Ascending aorta (tissue), 2 donors: ENCODE measurements around the gene STARD13. TPM values are rescaled to one million over a fixed set of nuclear protein-coding genes. Genes with fewer than 3 reads are reported as not detected.

Experiments
- DNase-seq, 2 donors: peaks; one replicate each; pipeline ENCODE4 v3.0.0-alpha.2; 2019; ENCODE audit warnings: low spot score in 2 of 2
- H3K27ac ChIP-seq, 2 donors: fragments of 200-600 bp; sonication (generic); one replicate each; pipeline ENCODE4 v1.5.1; 2016 to 2017; ENCODE audit warnings: mild to moderate bottlenecking in 1 of 2
- H3K27me3 ChIP-seq: fragments of 200-600 bp; sonication (generic); one replicate; pipeline ENCODE4 v1.5.1; 2017
- H3K36me3 ChIP-seq, 2 donors: fragments of 200-600 bp; sonication (generic); one replicate each; pipeline ENCODE4 v1.5.1; 2016
- H3K4me1 ChIP-seq, 2 donors: fragments of 200-600 bp; sonication (generic); one replicate each; pipeline ENCODE4 v1.5.1; 2016 to 2017; ENCODE audit warnings: mild to moderate bottlenecking in 1 of 2
- H3K4me3 ChIP-seq, 2 donors: fragments of 200-600 bp; sonication (generic); one replicate each; pipeline ENCODE4 v1.5.1; 2016 to 2017; ENCODE audit warnings: mild to moderate bottlenecking in 1 of 2
- H3K9me3 ChIP-seq, 2 donors: fragments of 200-600 bp; sonication (generic); one replicate each; pipeline ENCODE4 v1.5.1; 2016
- CTCF ChIP-seq, 3 experiments: fragments of 200-600 bp in 2 of 3; fragments of 450-650 bp in 1 of 3; sonication (generic) in 2 of 3; IDR thresholded peaks; one replicate each; pipeline ENCODE4 v1.5.1; 2016 to 2019; ENCODE audit warnings: antibody characterized with exemption in 3 of 3, mild to moderate bottlenecking in 1 of 3, moderate library complexity in 1 of 3
- intact Hi-C: fragments of 100-400 bp; cut with DNase I; formaldehyde crosslinking; loops from one replicate; pipeline ENCODE4 v1.15.1; 2023
- total RNA-seq: library from RNA; depleted of rRNA; stranded (reverse); fragments of >200 nt; gene quantifications from one replicate; pipeline ENCODE4 v1.1.0, GENCODE V29; 2016

Gene STARD13
- total RNA-seq, 1 donor from 2014 or later = 34.6 TPM

GRCh38 chr13:33125821-33126570 lies 159.6 kb downstream of the STARD13 start:
- no peak for TF ChIP-seq CTCF (IDR thresholded peaks at IDR 0.05)
- Histone ChIP-seq H3K4me3 (peak overlapping the region in 1 of 2 donors; percentile 23), H3K36me3 (peaks cover 13 to 33% of the 10 kb centered on the region in 2 donors), H3K27me3 (no peaks in the 10 kb centered on the region), H3K27ac (peak overlapping the region; percentile 73 to 74), H3K9me3 (no peaks in the 10 kb centered on the region), H3K4me1 (peaks cover 11 to 20% of the 10 kb centered on the region in 2 donors)
- intact Hi-C loops = loop anchor here (5.0 kb wide), 2 partner anchors 76 to 161 kb away; partner anchors contain the start of gene STARD13
- peak in 1 of 2 donors; percentile 81 for DNase-seq

DNA sequence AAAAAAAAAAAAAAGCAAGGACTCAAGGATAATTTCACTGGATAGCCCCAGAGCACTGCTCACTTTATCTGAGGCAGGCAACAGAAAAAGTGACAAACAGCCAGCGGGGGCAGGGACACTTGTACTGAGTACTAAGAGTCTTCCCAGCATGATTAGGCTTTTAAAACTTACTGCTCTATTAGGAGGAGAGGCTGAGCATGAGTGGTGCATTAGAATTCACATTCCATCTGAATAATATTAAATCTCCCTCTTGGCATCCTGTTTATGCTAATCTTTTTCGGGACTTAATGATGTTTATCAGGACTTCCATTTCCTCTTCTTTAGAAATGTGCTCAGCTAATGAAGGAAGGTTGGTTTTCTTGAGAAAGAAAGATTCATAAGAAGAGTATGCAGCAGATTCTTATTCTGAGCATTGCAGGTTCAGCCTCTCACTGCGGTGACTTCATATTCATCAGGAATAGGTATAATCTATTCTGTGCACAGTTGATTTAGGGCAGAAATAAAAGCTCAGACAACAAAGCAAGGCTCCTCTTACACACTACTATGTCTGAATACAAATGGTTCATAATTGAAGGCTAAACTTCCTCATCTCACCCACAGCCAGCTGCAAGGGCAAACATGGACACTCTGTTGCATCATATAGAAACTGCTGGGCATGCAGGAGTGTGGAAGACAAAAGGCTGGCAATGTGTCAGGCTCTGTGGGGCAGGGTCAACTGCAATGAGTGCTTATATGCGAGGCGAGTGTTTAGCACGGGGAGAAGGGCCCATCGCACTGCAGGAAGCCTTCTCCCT lies 162.3 kb downstream of the STARD13 start:
- peak overlapping the region in 1 of 2 donors; percentile 27 for H3K27ac ChIP-seq
- H3K4me3 ChIP-seq = no peak overlapping the region
- H3K9me3 ChIP-seq = no peaks in the 10 kb centered on the region
- DNase-seq = peak; percentile 38 to 73
- TF ChIP-seq CTCF (IDR thresholded peaks at IDR 0.05) = no peak
- no peaks in the 10 kb centered on the region for H3K27me3 ChIP-seq
- H3K36me3 ChIP-seq = peaks cover 0 to 30% of the 10 kb centered on the region in 2 donors
- intact Hi-C loops = no loop called here
- peaks cover 11 to 23% of the 10 kb centered on the region in 2 donors for H3K4me1 ChIP-seq

DNA sequence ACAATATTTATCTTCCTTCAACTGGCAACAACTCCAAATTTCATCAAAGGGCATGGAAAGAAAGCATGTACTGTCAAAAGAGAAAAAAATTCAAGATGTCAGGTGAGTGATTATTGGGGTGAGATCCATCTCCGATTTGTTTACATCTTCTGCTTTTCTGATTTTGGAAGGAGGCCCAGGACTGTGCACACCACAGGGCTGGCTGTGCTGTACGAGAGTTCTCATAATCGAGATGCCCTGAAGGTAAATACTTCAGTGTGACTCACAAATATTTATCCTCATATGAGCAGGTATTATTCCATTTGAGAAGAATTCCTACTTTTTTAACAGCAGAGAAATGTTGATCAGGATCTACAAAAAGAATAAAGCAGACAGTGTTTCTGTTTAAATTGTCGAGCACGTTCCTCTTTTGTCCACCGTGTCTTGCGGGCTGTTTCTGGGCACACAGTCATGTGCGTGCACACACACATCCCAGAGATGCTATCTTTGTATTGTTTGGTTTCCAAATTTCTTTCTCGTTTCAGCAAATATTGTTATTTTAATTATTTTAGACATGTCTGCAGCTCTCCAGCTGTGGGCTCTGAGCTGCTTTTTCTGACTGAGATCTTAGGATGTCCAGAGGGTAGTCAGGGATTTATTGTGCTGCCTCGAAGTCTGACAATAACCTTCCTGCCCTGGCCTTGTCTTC lies 165.6 kb downstream of the STARD13 start:
- no peak for TF ChIP-seq CTCF (IDR thresholded peaks at IDR 0.05)
- Histone ChIP-seq H3K36me3 (peaks cover 21 to 55% of the 10 kb centered on the region in 2 donors), H3K27me3 (no peaks in the 10 kb centered on the region), H3K27ac (no peak overlapping the region), H3K4me1 (peaks cover 0 to 4% of the 10 kb centered on the region in 2 donors), H3K4me3 (no peak overlapping the region), H3K9me3 (no peaks in the 10 kb centered on the region)
- no peak for DNase-seq
- intact Hi-C loops = loop anchor here (10.0 kb wide), 1 partner anchor 495 kb away; no protein-coding TSS in a partner anchor

- Histone ChIP-seq H3K36me3 (peaks cover 22 to 62% of the 10 kb centered on the region in 2 donors), H3K4me1 (peaks cover 0 to 3% of the 10 kb centered on the region in 2 donors), H3K27me3 (no peaks in the 10 kb centered on the region), H3K27ac (no peak overlapping the region), H3K9me3 (no peaks in the 10 kb centered on the region), H3K4me3 (no peak overlapping the region)
- no peak for DNase-seq
- intact Hi-C loops = loop anchor here (10.0 kb wide), 1 partner anchor 496 kb away; no protein-coding TSS in a partner anchor
- no peak for TF ChIP-seq CTCF (IDR thresholded peaks at IDR 0.05)
These were observed 166.4 kb downstream of the STARD13 start for GRCh38 chr13:33119022-33119781.
